HG02943 (cell line): ENCODE data around the gene MRGPRF.

Experiments used
- ATAC-seq: cut with Tn5 transposase; IDR thresholded peaks from one replicate; pipeline ENCODE4 v1.9.1; 2021; ENCODE audit warnings: mild to moderate bottlenecking, low read depth, moderate library complexity; ENCODE audit not compliant: unreplicated experiment

MRGPRF gene

DNA sequence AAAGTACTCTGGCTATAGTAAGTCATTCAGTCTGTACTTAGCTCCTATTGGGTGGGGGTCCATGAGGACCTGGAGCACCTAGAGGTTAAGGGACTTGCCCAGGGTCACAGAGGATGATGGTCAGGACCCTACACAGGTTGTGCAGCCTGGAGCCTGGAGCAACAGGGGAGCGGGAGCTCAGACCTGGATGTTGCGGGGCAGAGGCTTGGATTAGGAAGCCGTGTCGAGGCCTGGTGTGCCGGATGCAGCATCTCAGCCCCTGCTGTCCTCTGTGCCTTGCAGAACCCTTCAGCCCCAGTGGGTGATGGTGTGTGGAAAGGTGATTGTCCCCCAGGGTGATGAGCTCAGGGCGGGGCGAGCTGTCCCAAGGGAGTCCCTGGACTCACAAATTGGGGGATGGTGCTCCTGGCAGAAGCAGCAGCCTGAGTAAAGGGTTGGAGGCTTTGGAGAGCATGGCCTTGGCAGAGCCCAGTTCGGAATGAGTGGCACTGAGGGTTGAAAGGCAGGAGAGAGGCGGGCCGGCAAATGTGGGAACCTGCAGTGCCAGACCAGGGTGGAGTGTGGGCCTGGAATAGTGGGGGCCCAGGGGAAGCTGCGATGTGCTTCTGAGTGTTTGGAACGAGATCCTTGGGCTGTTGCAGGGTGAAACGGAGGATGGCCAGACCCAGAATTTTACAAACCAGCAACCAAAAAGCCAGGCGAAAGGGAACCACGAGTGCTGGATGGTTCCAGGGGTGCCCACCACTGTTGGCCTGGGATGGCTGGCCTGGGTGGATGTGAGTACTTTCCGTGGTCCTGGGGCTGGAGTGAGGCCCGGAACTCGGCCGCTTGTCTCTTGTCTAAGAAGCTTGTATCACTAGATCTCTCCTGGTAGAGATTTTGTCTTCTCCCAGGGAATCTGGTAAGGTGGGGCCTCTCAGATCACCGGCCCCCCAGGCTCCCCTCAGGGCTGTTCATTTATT is 38.6 kb upstream of the MRGPRF start:
- ATAC-seq: no peak

DNA sequence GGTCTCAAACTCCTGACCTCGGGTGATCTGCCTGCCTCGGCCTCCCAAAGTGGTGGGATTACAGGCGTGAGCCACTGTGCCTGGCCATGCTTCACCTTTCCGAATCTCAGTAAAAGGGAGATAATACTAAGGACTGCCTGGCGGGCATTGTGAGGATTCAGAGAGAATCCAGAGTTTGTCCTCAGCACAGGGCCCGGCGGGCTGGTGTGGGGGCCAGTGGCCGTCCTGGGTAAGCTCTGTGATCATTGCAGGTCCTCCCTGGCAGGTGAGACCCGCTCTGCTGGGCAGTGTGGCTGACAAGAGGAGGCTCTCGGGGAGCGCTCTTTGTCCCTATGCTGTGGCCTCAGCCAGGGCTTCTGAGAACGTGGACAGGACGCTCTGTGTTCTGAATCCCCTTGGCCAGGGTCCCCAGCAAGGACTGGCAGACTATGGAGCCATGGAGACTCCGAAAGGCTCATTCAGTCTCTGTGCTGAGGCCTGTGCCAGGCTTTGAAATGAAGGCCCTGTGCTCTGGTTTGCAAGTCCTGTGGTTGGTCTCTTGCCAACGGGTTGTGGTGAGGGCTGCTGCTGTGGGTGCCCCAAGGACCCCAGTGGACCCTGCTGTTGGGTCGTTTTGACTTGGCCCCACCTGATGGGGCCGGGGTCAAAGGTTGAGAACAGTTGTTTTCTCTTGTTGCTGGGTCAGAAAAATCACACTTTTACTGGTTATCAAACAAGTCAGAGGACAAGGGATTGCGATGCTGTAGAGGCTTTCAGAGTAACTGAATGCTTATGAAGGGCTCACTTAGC is 37.7 kb upstream of the MRGPRF start:
- no peak for ATAC-seq

DNA sequence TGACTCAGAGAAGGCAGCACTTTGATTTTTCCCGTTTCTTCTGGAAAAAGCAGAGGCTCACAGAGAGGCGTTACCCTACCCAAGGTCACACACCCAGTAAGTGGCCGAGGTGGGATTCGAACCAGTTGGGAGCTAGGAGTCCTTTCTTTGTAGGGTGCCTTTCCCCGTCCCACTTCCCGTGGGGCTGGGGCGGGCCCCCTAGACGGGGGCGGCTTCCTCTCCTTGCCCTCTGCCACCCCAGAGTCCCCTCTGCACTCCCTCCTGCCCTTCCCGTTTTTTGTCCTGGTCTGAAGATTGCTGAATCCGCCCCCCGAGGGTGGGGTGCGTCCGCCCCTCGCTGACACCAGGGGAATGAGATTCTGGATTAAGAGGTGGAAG is 36.4 kb upstream of the MRGPRF start:
- ATAC-seq: no peak

DNA sequence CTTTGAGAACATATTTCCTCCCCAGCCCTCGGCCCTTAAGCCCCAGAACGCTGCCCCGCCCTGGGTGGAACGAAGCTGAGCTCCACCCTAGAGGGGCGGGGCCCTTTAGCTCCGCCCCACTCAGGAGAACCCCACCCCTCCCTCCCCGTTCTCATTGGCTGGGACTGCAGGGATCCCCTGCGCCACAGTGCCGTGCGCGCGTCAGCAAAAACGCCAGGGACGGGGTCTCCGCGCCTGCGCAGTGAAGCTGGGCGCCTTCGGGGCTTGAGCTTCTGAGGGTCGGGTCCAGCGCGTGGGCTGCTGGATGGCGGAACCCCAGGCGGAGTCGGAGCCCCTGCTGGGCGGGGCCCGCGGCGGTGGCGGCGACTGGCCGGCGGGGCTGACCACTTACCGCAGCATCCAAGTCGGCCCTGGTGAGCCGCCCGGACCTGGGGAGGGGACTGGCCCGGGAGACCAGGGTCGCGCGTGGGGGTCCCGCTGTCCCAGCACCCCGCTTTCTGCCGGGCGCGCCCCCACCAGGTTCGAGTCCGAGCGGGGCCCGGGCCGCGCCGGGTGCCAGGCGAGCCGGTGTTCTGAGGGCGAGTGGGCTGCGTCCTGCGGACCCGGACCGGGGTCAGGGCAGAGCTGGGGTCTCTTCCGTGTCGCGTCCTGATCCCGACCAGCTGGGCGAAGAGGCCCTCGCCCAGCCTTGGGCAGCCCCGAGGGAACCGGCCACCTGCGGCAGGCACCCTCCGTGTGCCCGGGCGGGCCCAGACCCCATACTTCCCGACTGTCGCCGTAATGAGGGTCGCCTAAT is 35.8 kb upstream of the MRGPRF start, which contains the start of gene TPCN2:
Gene TPCN2, plus strand, starts transcription at position 239 of the 796 bp plus-strand sequence. Its CDS starts 66 bp downstream, at position 305.
- peak; percentile 81 for ATAC-seq

DNA sequence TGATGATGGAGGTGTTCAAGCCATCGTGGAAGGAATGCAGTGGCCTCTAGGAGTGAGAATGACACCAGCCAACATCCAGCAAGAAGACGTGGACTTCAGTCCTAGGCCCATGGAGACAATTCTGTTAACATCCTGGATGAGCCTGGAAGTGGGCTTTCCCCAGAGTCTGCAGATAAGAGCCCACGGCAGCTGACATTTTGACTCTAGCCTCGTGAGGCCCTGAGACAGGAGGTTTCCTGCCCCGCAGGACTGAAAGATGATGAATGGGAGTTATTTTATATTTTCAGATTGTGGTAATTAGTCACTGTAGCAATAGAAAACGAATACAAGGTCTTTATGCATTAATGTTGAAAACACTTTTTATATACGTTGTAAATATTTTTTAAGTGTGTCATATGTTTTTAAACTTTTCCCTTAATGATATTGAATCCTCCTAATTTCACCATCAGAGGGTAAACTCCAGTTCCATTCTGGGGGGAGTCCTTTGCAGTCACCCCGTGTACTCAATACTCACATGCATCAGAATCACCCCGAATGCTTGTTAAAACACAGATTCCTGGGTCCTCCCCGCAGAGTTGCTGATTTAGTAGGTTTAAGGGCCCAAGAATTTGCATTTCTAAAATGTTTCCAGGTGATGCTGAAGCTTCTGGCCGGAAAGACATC is 35.1 kb upstream of the MRGPRF start:
- peak; percentile 13 for ATAC-seq

DNA sequence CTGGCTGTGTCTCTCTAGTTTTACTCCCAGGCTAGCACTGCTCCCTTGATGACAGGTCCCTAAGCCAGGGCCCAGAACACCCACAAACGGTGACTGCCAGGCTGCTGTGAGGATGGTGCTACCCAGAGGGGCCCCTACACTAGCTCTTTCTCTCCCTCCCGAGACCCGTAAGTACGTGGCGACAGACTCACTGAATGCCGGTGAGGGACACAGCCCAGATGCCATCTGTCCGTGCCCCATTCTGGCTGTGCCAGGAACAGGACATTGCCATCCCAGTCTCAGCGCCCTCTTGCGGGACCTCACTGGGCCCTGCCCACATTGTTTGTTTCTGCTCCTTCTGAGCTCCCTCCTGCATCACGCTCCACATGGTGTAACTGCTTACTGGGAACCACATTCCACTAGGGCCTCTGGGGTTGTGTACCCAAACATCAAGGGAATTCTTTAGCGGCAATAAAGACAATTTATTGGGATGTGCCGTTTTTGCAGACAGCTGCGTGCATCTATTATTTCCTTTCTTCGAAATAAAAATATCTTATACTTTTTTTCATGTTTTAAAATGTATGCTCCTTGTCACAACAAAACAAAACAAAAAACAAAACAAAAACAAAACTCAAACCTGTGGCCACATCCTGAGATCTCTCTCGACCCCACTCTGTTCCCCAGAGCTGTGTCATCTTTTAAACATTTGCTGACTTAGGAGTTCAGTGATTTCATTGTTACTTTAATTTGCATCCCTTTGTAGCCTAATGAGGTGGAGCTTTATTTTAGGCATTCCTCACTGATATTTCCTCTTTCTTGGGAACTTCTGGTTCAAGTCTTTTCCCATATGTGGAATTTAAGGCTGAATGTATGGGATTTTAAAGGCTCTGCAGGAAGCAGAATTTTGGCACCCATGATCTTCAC is 31.3 kb upstream of the MRGPRF start:
- ATAC-seq: no peak

DNA sequence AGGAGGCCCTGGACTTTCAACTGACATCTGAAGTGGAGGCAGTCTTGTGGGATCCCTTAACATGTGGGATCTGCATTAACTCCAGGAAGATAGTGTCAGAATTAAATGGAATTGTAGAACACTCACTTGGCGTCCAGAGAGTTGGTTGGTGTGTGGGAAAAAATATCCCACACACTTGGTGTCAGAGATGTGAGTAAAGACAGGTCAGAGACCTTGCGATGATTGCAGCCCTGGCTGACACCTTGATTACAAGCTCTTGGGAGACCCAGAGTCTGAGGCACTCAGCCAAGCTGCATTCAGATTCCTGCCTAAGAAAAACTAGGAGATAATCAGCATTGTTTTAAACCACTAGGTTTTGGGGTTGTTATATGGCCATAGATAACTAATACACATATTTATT is 28.5 kb upstream of the MRGPRF start:
- ATAC-seq: no peak

DNA sequence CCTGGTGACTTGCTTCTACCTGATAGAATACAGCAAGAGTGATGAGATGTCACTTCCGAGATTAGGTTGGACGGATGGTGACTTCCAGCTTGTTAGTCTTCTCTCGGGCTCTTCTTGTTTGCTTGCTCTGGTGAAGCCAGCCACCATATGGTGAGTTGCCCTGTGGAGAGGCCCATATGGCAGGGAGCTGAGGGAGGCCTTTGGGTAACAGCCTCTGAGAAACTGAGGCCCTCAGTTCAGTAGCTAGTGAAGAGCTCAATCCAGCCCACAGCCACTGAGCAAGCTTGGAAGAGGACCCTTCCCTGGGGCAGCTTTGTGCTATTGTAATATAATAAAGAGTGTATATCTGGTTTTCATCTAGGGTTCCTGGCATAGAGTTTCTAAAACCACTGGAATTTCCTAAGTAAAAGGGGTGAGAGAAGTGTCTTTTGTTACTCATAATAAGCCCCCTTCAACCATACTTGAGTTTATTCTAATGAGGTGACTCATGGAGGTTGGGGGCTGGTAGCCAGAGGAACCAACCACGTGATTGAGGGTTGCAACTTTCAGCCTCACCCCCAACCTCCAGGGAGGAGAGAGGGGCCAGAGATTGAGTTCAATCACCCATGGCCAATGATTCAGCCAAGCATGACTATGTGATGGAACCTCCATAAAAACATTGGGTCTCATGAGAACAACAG is 27.7 kb upstream of the MRGPRF start:
- ATAC-seq: no peak

DNA sequence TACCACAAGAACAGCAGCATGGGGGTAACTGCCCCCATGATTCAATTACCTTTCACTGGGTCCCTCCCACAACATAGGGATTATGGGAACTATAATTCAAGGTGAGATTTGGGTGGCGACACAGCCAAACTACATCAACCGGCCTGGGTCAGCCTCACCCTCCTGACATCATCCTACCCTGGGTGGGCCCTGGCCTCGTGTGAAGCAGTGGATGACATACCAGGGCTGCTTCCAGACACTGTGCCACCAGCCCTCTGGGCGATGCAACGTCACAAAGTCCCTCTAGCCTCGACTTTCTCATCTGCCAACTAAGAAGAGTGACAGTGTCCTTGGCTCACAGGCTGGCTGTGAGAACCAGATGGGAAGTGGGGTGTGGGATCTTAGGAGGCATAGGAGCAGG is 27.0 kb upstream of the MRGPRF start:
- ATAC-seq: no peak

DNA sequence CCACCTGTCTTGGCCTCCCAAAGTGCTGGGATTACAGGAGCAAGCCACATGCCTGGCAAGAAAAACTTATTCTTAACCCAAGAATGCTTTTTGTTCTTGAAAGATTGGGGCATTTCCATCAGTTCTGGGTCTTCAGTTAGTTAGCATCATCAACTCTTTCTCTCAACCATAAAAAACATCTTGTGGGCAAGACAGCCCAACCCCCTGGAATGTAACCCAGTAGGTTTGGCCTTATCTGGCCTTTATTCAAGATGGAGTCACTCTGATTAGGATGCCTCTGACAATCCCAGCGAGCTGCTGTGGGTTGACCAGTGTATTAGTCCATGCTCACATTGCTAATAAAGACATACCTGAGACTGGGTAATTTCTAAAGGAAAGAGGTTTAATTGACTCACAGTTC is 26.5 kb upstream of the MRGPRF start:
- ATAC-seq: no peak

DNA sequence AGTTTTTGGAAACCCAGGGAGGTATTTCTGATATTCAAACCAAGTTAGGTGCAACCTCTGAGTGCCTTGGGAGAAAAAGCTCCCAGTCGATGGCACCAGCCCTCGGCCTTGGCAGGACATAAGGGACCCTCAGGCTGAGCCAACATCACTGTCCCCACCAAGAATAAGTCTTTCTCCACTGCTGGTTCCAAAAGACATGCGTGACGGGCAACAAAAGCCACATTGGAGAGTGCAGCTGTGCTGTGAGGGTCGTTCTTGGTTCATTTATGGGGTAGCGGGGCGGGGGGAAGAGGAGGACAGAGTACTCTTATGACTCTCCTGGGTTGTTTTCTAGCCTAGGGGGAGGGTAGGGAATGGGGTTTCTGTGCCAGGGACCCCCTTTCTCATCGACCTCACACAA is 24.5 kb upstream of the MRGPRF start:
- ATAC-seq: no peak

DNA sequence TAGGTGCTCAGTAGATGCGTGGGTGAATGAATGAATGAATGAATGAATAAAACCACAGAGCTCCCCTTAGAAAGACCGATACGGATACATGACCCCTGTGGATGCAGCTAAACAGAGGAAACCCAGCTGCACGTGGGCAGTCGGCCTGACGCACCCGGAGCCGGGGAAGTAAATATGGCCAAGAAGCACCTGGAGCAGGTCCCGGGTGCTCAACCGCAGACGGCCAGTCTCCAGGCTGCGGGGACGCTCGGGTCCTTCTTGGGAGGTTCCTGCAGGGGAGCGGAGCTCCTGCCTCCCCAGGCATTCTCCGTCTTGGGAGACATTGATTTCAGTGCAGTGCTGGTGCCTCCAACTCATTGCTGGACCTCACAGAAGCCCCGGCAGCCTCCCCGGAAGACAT is 24.0 kb upstream of the MRGPRF start:
- no peak for ATAC-seq

DNA sequence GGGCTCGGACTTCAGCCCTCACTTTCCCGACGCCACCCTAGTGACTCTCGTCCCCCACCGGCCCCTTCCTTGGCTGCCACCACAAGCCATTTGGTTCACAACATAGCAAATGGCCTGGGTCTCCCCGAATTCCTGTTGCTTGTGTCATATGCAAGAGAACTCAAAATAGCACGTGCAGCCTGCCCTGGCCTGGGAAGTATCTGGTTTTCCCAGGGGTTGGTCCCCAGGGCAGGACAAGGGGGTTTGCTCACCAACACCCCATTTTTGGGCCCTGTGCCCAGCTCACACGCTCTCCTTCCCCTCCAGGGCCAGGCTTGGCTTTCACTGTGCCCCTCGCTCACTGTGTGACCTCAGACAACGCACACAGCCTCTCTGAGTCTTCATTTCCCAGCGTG is 22.9 kb upstream of the MRGPRF start:
- ATAC-seq: no peak

DNA sequence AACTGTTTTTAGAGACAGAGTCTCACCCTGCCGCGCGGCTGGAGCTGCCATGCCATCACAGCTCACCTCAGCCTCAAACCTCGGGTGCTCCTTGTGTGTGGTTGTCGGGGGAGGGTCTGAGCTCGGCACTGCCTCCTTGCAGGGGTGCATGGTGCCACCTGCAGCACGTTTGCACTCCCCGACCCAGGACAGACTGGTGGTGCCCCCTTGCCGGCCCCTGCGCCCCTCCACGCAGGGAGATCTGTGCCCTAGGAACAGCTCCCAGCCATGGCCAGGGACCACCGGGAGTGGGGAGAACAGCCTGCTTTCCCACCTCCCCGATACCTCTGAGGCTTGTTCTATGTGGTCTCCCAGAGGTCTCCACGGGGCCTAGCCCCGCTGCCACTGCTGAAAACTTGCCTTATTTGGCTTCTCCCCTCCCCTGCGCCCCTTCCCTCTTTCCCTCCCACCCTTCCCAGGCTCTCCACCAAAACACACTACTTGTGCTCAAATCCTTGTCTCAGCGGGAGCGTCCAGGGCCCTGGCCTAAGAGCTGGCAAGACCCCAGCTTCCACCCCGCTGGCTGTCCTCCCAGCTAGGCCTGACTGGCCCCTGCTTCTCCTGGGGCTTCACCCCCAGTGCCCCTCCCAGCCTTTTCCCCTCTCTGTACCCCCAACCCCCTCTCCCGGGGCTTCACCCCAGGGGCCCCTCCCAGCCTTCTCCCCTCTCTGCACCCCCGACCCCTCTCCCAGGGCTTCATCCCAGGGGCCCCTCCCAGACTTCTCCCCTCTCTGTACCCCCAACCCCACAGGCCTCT is 22.3 kb upstream of the MRGPRF start:
- no peak for ATAC-seq

DNA sequence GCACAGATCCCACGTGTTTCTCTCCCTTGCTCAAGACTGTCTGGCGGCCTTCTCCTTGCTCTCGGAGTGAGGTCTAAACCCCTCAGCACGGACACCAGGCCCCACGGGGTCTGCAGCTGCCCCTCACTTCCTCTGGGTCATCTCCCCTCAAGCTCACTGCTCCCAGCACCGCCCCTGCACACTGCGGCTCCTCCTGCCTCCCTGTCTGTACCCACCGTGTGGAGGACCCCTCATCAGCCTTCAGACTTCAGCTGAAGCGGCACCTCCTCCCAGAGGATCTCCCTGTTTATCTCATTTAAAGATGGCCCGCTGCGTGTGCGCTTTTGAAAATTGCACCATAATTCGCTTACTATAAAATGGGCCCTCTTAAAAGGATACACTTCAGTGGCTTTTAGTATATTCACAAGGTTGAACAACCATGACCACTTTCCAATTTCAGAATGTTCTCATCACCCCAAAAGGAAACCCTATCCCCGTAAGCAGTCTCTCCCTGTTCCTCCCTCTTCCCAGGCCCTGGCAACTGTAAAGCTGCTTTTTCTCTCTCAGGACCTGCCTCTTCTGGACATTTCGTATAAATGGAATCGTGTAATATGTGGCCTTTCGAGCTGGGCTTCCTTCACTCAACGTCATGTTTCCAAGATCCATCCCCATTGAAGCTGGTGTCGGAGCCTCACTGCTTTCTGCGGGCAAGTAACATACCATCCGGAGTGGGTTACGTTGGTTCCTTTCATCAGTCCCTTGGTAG is 21.2 kb upstream of the MRGPRF start:
- no peak for ATAC-seq

DNA sequence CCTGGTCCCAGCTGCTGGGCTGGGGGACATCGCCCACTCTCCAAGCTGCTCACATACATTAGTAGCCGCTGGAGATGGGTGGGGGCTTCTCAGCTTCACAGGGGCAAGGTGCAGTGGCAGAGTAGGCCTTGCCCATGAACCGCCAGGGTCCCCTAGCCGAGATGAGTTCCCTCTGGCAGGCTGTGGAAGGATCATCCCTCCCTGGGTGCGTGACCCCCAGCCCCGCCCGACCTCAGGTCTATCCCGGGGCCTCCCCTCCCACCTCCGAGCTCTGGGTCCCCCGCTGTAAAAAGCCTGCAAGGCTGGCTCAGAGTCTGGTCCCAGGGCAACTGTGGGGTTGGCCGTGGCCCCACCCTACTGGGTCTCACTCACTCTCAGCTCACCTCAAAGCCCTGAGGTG is 20.4 kb upstream of the MRGPRF start:
- ATAC-seq: no peak

DNA sequence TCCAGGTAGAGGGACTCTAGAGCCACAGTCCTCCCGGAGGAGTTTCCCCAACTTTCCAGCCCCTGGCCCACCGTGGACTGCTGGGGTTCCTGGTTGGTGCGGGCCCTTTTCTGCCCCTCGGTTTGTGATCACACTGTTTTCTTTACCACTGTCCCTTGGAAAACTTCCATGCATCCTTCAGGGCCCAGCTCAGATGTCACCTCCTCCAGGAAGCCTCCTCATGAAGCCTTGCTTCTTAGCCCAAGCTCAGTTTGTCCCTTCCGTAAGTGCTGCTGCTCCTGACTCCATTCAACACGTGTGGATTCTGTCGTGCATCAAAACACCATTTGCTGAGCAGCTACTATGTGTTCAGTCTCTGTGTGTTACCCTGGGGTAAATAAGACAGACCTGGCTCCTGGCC is 19.8 kb upstream of the MRGPRF start:
- no peak for ATAC-seq
